Endothelial cell of umbilical vein (primary cell): ENCODE results near the gene PCBP4. TPM values are rescaled to one million over a fixed set of nuclear protein-coding genes. Genes with fewer than 3 reads are reported as not detected.

Source experiments
- BruUV-seq: library from RNA; stranded (reverse); fragments of 400-500 nt; replicated peaks from 2 replicates; lab custom pipeline; 2021; lab: Mats Ljungman, UMichigan
- CTCF ChIA-PET: fragments of 300-600, 350-600 bp; sonication (Branson Sonifier 250); formaldehyde crosslinking; loops from one replicate; lab custom pipeline; 2021; ENCODE audit warnings: antibody characterized with exemption, inconsistent platforms; lab: Charles Lee
- POLR2A ChIA-PET: fragments of 300-600, 350-600 bp; sonication (Branson Sonifier 250); formaldehyde crosslinking; loops from one replicate; lab custom pipeline; 2021; ENCODE audit warnings: antibody characterized with exemption, inconsistent platforms; lab: Charles Lee
- DNase-seq: peaks from one replicate; pipeline ENCODE4 v3.0.0-alpha.2; 2011; ENCODE audit warnings: low read depth, low spot score
- FAIRE-seq: peaks from 2 replicates; lab custom pipeline; 2011; peaks lifted over from hg19 to GRCh38; lab: Jason Lieb, UNC
- H2AFZ ChIP-seq: 2 replicates; pipeline ENCODE4 v1.6.0; 2012; ENCODE audit warnings: low read depth, low read length, control low read depth, inconsistent platforms
- H3K27ac ChIP-seq: 2 replicates; pipeline ENCODE4 v1.5.1; 2011; ENCODE audit warnings: low read depth, mild to moderate bottlenecking, control low read depth, low read length, moderate library complexity; ENCODE audit not compliant: insufficient read depth
- H3K27me3 ChIP-seq, 2 experiments: 2 replicates each; pipeline versions ENCODE4 v1.6.0 to v1.6.1; 2011; ENCODE audit warnings: low read length in 2 of 2, mixed read lengths in 1 of 2; ENCODE audit not compliant: control insufficient read depth in 2 of 2, insufficient read depth in 2 of 2
- H3K36me3 ChIP-seq, 2 experiments: 2 replicates in 1 of 2; 3 replicates in 1 of 2; pipeline ENCODE4 v1.5.1; 2011; ENCODE audit warnings: low read length in 2 of 2, mild to moderate bottlenecking in 1 of 2, moderate library complexity in 1 of 2; ENCODE audit not compliant: control insufficient read depth in 2 of 2, insufficient read depth in 2 of 2; ENCODE audit errors: extremely low read depth in 1 of 2
- H3K4me1 ChIP-seq: 3 replicates; pipeline ENCODE4 v1.5.1; 2011; ENCODE audit warnings: mild to moderate bottlenecking, low read length; ENCODE audit not compliant: control insufficient read depth, insufficient read depth; ENCODE audit errors: extremely low read depth
- H3K4me2 ChIP-seq: 2 replicates; pipeline ENCODE4 v1.6.1; 2011; ENCODE audit warnings: low read length, control low read depth, mixed read lengths; ENCODE audit not compliant: insufficient read depth
- H3K4me3 ChIP-seq, 3 experiments: fragments of 200-600 bp in 1 of 3; sonication (generic), shearing (Covaris generic) in 1 of 3; replicated peaks in 1 of 3; 2 replicates each; pipeline ENCODE4 v1.5.1; 2011 to 2016; ENCODE audit warnings: control low read depth in 3 of 3, low read length in 3 of 3, mild to moderate bottlenecking in 2 of 3, inconsistent platforms in 1 of 3, low read depth in 1 of 3, moderate library complexity in 1 of 3; ENCODE audit not compliant: insufficient read depth in 1 of 3
- H3K79me2 ChIP-seq: 2 replicates; pipeline ENCODE4 v1.6.0; 2012; ENCODE audit warnings: low read length, inconsistent platforms; ENCODE audit not compliant: control insufficient read depth, insufficient read depth
- H3K9ac ChIP-seq: replicated peaks from 2 replicates; pipeline ENCODE3; 2011; ENCODE audit warnings: low read length, control low read depth; ENCODE audit not compliant: insufficient read depth; ENCODE audit errors: extremely low read depth
- H3K9me1 ChIP-seq: replicated peaks from 3 replicates; pipeline ENCODE4 v1.6.0; 2011; ENCODE audit warnings: mild to moderate bottlenecking, low read length; ENCODE audit not compliant: control insufficient read depth, insufficient read depth; ENCODE audit errors: extremely low read depth
- H3K9me3 ChIP-seq: replicated peaks from 2 replicates; pipeline ENCODE4 v1.5.1; 2012; ENCODE audit warnings: low read length, inconsistent platforms; ENCODE audit not compliant: control insufficient read depth, insufficient read depth
- H4K20me1 ChIP-seq: replicated peaks from 2 replicates; pipeline ENCODE3; 2011; ENCODE audit warnings: mild to moderate bottlenecking, low read length; ENCODE audit not compliant: control insufficient read depth, insufficient read depth; ENCODE audit errors: extremely low read depth
- CTCF ChIP-seq, 2 donors: IDR thresholded peaks; 1 replicate in 1 of 2; 2 replicates in 1 of 2; pipeline ENCODE4 v1.5.1; 2011; ENCODE audit warnings: low read length in 2 of 2, mild to moderate bottlenecking in 2 of 2, moderate library complexity in 2 of 2, control low read depth in 1 of 2, inconsistent platforms in 1 of 2, low read depth in 1 of 2; ENCODE audit not compliant: insufficient read depth in 1 of 2; ENCODE audit errors: extremely low read depth in 1 of 2
- EZH2 ChIP-seq: IDR thresholded peaks from 2 replicates; pipeline ENCODE4 v1.6.1; 2012; ENCODE audit warnings: borderline replicate concordance, low read depth, mild to moderate bottlenecking, moderate library complexity, low read length, inconsistent platforms; ENCODE audit not compliant: severe bottlenecking
- FOS ChIP-seq: IDR thresholded peaks from 2 replicates; pipeline ENCODE4 v1.6.1; 2011; ENCODE audit warnings: mild to moderate bottlenecking, low read length, moderate library complexity, borderline replicate concordance; ENCODE audit not compliant: insufficient read depth
- GATA2 ChIP-seq: IDR thresholded peaks from 2 replicates; pipeline ENCODE4 v1.7.0; 2011; ENCODE audit warnings: low read depth, mild to moderate bottlenecking, moderate library complexity, mixed read lengths, low read length; ENCODE audit not compliant: insufficient read length, insufficient read depth
- JUN ChIP-seq: IDR thresholded peaks from 2 replicates; pipeline ENCODE4 v1.6.1; 2011; ENCODE audit warnings: borderline replicate concordance, low read depth; ENCODE audit not compliant: insufficient read length, insufficient read depth
- MAX ChIP-seq: IDR thresholded peaks from 2 replicates; pipeline ENCODE4 v1.6.1; 2011; ENCODE audit not compliant: insufficient read depth, insufficient read length
- MYC ChIP-seq: IDR thresholded peaks from one replicate; pipeline ENCODE4 v1.6.1; 2011; ENCODE audit warnings: mild to moderate bottlenecking, low read depth, low read length
- POLR2A ChIP-seq: IDR thresholded peaks from 2 replicates; pipeline ENCODE4 v1.6.1; 2012; ENCODE audit warnings: low read depth, mild to moderate bottlenecking, control low read depth, low read length
- POLR2AphosphoS5 ChIP-seq: IDR thresholded peaks from 2 replicates; pipeline ENCODE4 v1.6.1; 2012; ENCODE audit warnings: low read depth, mild to moderate bottlenecking, control low read depth, low read length, moderate library complexity; ENCODE audit not compliant: insufficient read depth
- dilution Hi-C: fragments of 300-500 bp; cut with MboI; formaldehyde crosslinking; loops from one replicate; pipeline ENCODE4 v1.15.0; 2019; ENCODE audit warnings: low sequenced_read_pairs; ENCODE audit not compliant: extremely low pct_ligation_motif_present
- intact Hi-C: fragments of 100-400 bp; cut with micrococcal nuclease; formaldehyde crosslinking; loops from one replicate; pipeline ENCODE4 v1.10.0; 2022
- polyA plus RNA-seq, 4 experiments: library from polyadenylated mRNA; depleted of rRNA in 3 of 4; stranded (reverse) in 3 of 4; unstranded in 1 of 4; fragments of >200 nt; gene quantifications; 2 replicates each; pipeline versions ENCODE4 v1.2.1 to v1.2.3, GENCODE V29; 2011 to 2012; ENCODE audit warnings: missing spikeins in 1 of 4
- total RNA-seq: library from RNA; stranded (reverse); gene quantifications from 2 replicates; pipeline ENCODE4 v1.2.3, GENCODE V29; 2021

The PCBP4 gene
- total and polyA plus RNA-seq, 2 donors (not counting 3 experiments of a cell fraction or from before 2014, with no cell fraction given) = 46.5 to 63.1 TPM

DNA sequence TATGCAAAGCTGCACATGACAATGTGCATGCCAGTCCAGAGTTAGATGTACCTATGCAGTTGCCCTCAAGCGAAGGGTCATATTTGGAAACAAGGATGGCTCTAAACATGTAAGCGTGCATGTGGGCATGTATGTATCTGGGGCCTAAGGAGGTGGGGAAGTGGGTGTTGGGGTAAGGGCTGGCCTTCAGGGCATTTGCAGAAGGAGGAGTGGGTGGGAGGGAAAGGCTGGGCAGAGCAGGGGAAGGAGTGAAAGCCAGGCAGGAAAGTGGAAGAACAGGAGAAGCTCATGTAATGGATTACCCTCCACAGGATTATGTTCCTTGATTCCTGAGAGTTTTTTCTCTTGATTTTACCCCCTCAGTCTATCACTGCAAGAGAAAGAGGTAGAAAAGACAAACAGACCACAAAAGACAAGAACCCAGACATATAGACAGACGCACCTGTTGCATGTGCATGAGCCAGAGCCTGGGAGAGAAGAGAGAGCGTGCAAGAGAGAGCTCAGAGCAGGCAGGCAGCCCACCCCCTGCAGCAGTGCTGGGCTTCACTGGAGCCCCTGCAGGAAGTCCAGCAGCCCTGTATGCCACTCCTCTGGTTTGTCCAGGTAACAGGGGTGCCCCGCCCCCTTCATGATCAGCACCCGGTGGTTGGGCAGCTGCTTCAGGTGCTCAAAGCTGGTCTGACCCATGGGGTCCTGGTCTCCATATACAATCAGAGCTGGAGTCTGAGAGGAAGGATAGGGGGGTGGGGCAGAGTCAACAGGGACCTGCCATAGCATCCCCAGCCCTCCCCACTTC is 1.8 kb upstream of the PCBP4 start:
- H3K9me1 ChIP-seq = no peaks in the 10 kb centered on the region
- intact Hi-C loops (no loop called here), dilution Hi-C loops (no loop called here)
- no peak overlapping the region for H3K27ac ChIP-seq
- POLR2A ChIA-PET = interaction anchor here (0.9 kb wide), 1 partner anchor 14 kb away, joined by 3 read pairs; the partner anchor contains the start of gene ACY1
- no peak overlapping the region for H2AFZ ChIP-seq
- H3K79me2 ChIP-seq = no peaks in the 10 kb centered on the region
- no peaks in the 10 kb centered on the region for H3K9me3 ChIP-seq
- H3K4me2 ChIP-seq = no peak overlapping the region
- H4K20me1 ChIP-seq = no peaks in the 10 kb centered on the region
- no peak overlapping the region for H3K4me3 ChIP-seq
- no TSS peak for BruUV-seq
- H3K9ac ChIP-seq = no peak overlapping the region
- DNase-seq = no peak
- H3K27me3 ChIP-seq = no peaks in the 10 kb centered on the region
- no peak for FAIRE-seq
- H3K4me1 ChIP-seq = peaks cover 10% of the 10 kb centered on the region
- no peaks in the 10 kb centered on the region for H3K36me3 ChIP-seq
- TF ChIP-seq POLR2A = no peak
- no peak for TF ChIP-seq FOS
- no peak for TF ChIP-seq CTCF (IDR thresholded peaks at IDR 0.05; ENCODE audit: extremely low read depth in 1 of 2, insufficient read depth in 1 of 2, low read depth in 1 of 2, low read length in 2 of 2)
- no peak for TF ChIP-seq MAX
- TF ChIP-seq EZH2 = no peak
- no peak for TF ChIP-seq POLR2AphosphoS5
- no peak for TF ChIP-seq GATA2
- TF ChIP-seq MYC = no peak
- no peak for TF ChIP-seq JUN
- CTCF ChIA-PET = interaction anchor here (0.6 to 3.5 kb wide), 4 partner anchors 12 to 27 kb away, joined by 3 to 14 read pairs (median 11); partner anchors contain the start of genes ACY1, PARP3 and RRP9
